ENCODE data around the gene PRC1.

Gene PRC1

DNA sequence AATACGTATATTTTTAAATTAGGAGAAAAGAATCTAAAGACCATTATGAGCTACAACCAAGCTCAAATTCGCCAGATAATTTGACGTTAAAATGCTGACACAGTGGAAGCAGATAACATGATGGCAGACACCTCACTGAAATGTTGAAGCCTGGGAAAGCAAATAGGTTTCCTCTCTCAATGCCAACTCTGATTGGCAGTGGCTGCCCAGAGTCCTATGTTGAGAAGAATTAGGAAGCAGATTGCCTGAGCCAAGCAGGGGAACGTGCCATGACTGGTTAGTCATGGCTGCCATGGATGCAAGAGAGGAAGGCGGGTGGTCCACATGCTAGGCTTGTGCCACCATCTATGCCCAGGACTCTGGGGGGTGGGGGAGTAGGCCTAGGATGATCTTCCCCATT, 56.1 kb downstream of the PRC1 start:
- TF ChIP-seq, protein P1, sequence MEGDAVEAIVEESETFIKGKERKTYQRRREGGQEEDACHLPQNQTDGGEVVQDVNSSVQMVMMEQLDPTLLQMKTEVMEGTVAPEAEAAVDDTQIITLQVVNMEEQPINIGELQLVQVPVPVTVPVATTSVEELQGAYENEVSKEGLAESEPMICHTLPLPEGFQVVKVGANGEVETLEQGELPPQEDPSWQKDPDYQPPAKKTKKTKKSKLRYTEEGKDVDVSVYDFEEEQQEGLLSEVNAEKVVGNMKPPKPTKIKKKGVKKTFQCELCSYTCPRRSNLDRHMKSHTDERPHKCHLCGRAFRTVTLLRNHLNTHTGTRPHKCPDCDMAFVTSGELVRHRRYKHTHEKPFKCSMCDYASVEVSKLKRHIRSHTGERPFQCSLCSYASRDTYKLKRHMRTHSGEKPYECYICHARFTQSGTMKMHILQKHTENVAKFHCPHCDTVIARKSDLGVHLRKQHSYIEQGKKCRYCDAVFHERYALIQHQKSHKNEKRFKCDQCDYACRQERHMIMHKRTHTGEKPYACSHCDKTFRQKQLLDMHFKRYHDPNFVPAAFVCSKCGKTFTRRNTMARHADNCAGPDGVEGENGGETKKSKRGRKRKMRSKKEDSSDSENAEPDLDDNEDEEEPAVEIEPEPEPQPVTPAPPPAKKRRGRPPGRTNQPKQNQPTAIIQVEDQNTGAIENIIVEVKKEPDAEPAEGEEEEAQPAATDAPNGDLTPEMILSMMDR (IDR thresholded peaks at IDR 0.05; ENCODE audit: low read depth, low read length, missing control alignments): no peak
- DNase-seq (ENCODE audit: low read depth): no peak
- in situ Hi-C loops (cut with HindIII; ENCODE audit: low sequenced_read_pairs): no loop called here
- H3K4me3 ChIP-seq (ENCODE audit: low read depth, low read length): no peak overlapping the region

GRCh38 chr15:90936823-90937222, 57.5 kb downstream of the PRC1 start:
- H3K4me3 ChIP-seq (ENCODE audit: low read depth, low read length): no peak overlapping the region
- in situ Hi-C loops (cut with HindIII; ENCODE audit: low sequenced_read_pairs): no loop called here
- DNase-seq (ENCODE audit: low read depth): no peak
- TF ChIP-seq, protein P1 (IDR thresholded peaks at IDR 0.05; ENCODE audit: low read depth, low read length, missing control alignments): no peak

GRCh38 chr15:90934949-90935751, 59.2 kb downstream of the PRC1 start, which contains the start of gene UNC45A:
UNC45A (plus strand) TSS chr15:90935285; CDS start chr15:90935325, 40 bp downstream.
- TF ChIP-seq, protein P1 (IDR thresholded peaks at IDR 0.05; ENCODE audit: low read depth, low read length, missing control alignments): no peak
- H3K4me3 ChIP-seq (ENCODE audit: low read depth, low read length): peak within 1 kb of the TSS; percentile 73
- in situ Hi-C loops (cut with HindIII; ENCODE audit: low sequenced_read_pairs): no loop called here
- no peak for DNase-seq (ENCODE audit: low read depth)

DNA sequence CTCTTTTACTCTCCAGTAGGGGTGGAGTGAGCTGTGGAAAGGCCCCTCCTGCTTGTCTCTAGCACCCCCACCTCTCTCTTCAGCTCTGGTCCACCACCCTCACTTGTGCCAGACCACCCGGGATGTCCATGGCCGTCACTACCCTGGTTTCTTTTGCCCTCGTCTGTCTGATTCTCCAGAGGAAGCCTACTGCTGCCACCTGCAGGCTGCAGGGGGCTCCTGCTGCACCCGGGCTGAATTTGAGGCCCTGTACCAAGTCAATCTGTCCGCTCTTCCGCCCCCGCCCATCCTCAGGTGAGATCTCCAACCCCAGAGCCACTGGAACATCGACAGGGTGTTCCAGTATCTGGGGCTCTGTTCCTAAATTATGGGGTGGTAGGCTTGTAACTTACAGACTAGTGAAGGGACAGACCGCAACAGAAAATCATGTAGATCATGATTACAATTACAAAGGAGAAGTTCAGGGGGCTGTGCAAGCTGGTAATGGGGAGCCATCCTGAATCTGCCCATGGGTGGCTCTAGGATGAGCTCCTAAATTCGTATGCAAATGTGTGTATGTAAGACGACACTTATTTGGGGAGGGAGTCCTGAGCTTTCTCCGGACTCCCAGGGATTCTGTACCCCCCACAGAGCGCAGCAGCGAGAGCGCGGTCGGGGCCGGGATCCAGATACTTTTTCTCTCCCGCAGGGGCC, 59.9 kb downstream of the PRC1 start:
- in situ Hi-C loops (cut with HindIII; ENCODE audit: low sequenced_read_pairs): no loop called here
- peak; percentile 64 for DNase-seq (ENCODE audit: low read depth)
- H3K4me3 ChIP-seq (ENCODE audit: low read depth, low read length): peak overlapping the region; percentile 73
- TF ChIP-seq, protein P1 (IDR thresholded peaks at IDR 0.05; ENCODE audit: low read depth, low read length, missing control alignments): peak; percentile 96

- no peak overlapping the region for H3K4me3 ChIP-seq (ENCODE audit: low read depth, low read length)
- in situ Hi-C loops (cut with HindIII; ENCODE audit: low sequenced_read_pairs): no loop called here
- DNase-seq (ENCODE audit: low read depth): no peak
- TF ChIP-seq, protein P1 (IDR thresholded peaks at IDR 0.05; ENCODE audit: low read depth, low read length, missing control alignments): no peak
Measured at GRCh38 chr15:90933301-90933700, 61.0 kb downstream of the PRC1 start.

DNA sequence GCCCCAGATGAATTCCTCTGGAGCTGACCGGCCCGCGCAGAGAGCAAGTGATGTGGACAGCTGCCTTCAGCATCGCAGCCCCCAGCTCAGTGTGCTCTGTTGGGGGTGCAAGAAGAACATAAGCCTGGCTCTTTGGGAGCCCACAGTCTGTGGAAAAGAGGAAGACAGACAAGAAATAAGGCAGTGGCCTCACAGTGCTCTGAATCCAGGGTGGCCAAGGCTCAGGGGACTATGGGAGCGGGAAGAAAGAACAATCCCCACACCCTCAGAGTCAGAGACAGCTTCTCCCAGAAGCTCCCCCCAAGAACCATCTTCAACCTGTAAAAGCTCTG, 61.7 kb downstream of the PRC1 start:
- no peak for DNase-seq (ENCODE audit: low read depth)
- TF ChIP-seq, protein P1 (IDR thresholded peaks at IDR 0.05; ENCODE audit: low read depth, low read length, missing control alignments): no peak
- H3K4me3 ChIP-seq (ENCODE audit: low read depth, low read length): peak overlapping the region; percentile 75
- in situ Hi-C loops (cut with HindIII; ENCODE audit: low sequenced_read_pairs): no loop called here

Data from astrocyte of the cerebellum (primary cell).